HepG2 (cell line): ENCODE data around the gene SYN1. TPM values are rescaled to one million over a fixed set of nuclear protein-coding genes. Genes with fewer than 3 reads are reported as not detected.

ENCODE experiments used
- ATAC-seq: fragments of 200-7000 bp; cut with Tn5 transposase; 3 replicates; pipeline ENCODE4 v1.9.1; 2020; ENCODE audit warnings: mild to moderate bottlenecking, moderate library complexity
- BruUV-seq: library from RNA; stranded (reverse); fragments of 400-500 nt; replicated peaks from 2 replicates; lab custom pipeline; 2021; lab: Mats Ljungman, UMichigan
- CTCF ChIA-PET: fragments of 300-600 bp; formaldehyde crosslinking; extraction: SDS; loops from one replicate; lab custom pipeline; 2021; ENCODE audit warnings: low total read pairs, inconsistent platforms, low intra/inter-chr PET ratio; lab: Yijun Ruan, JAX
- POLR2A ChIA-PET: fragments of 350-600 bp; sonication (Branson Sonifier 250); formaldehyde crosslinking; loops from one replicate; lab custom pipeline; 2020; ENCODE audit warnings: antibody characterized with exemption, inconsistent platforms; lab: Yijun Ruan, JAX
- DNase-seq: peaks from one replicate; pipeline ENCODE4 v3.0.0-alpha.2; 2015; ENCODE audit warnings: low spot score
- FAIRE-seq: peaks from 3 replicates; lab custom pipeline; 2011; peaks lifted over from hg19 to GRCh38; lab: Jason Lieb, UNC
- H2AFZ ChIP-seq: one replicate; pipeline ENCODE4 v1.6.1; 2011; ENCODE audit warnings: low read length, inconsistent platforms
- H3K27ac ChIP-seq: fragments of 300-600 bp; 3 replicates; pipeline ENCODE4 v1.8.0; 2011; ENCODE audit warnings: mixed run types, mild to moderate bottlenecking, mixed read lengths, low read length, inconsistent platforms; ENCODE audit not compliant: insufficient read depth; ENCODE audit errors: extremely low read length
- H3K27me3 ChIP-seq, 2 experiments: fragments of 200-600 bp in 1 of 2; 2 replicates in 1 of 2; 3 replicates in 1 of 2; pipeline versions ENCODE4 v1.6.0 to v1.8.0; 2011; ENCODE audit warnings: low read length in 2 of 2, mild to moderate bottlenecking in 2 of 2, moderate library complexity in 2 of 2, inconsistent platforms in 1 of 2; ENCODE audit not compliant: insufficient read depth in 2 of 2, control insufficient read depth in 1 of 2
- H3K36me3 ChIP-seq, 2 experiments: fragments of 200-600 bp in 1 of 2; replicated peaks in 1 of 2; 2 replicates in 1 of 2; 3 replicates in 1 of 2; pipeline versions ENCODE4 v1.5.1 to v1.8.0; 2011; ENCODE audit warnings: low read length in 2 of 2, inconsistent platforms in 1 of 2; ENCODE audit not compliant: insufficient read depth in 2 of 2, control insufficient read depth in 1 of 2
- H3K4me1 ChIP-seq: 2 replicates; pipeline ENCODE4 v1.5.1; 2012; ENCODE audit warnings: low read length, inconsistent platforms; ENCODE audit not compliant: insufficient read depth
- H3K4me2 ChIP-seq: 2 replicates; pipeline ENCODE4 v1.6.0; 2011; ENCODE audit warnings: low read depth, low read length, inconsistent platforms
- H3K4me3 ChIP-seq, 3 experiments: fragments of 200-600 bp in 1 of 3; sonication (generic), shearing (Covaris generic) in 1 of 3; replicated peaks in 1 of 3; 2 replicates each; pipeline ENCODE4 v1.5.1; 2011 to 2016; ENCODE audit warnings: low read length in 3 of 3, inconsistent platforms in 2 of 3, low read depth in 2 of 3, mild to moderate bottlenecking in 2 of 3, control low read depth in 1 of 3, mixed read lengths in 1 of 3; ENCODE audit not compliant: insufficient read depth in 1 of 3
- H3K79me2 ChIP-seq: one replicate; pipeline ENCODE4 v1.6.1; 2011; ENCODE audit warnings: low read length, inconsistent platforms; ENCODE audit not compliant: insufficient read depth
- H3K9ac ChIP-seq: 2 replicates; pipeline ENCODE4 v1.6.0; 2011; ENCODE audit warnings: mild to moderate bottlenecking, low read depth, low read length, inconsistent platforms; ENCODE audit not compliant: insufficient read depth
- H3K9me3 ChIP-seq: 2 replicates; pipeline ENCODE4 v1.5.1; 2012; ENCODE audit warnings: mild to moderate bottlenecking, low read length
- H4K20me1 ChIP-seq: 2 replicates; pipeline ENCODE4 v1.6.0; 2011; ENCODE audit warnings: inconsistent platforms, mild to moderate bottlenecking, low read length, moderate library complexity; ENCODE audit not compliant: insufficient read depth
- FOSL1 ChIP-seq: sonication (generic); formaldehyde crosslinking; IDR thresholded peaks from 2 replicates; pipeline ENCODE4 v1.9.0; 2021; ENCODE audit warnings: missing genetic modification reagents, borderline replicate concordance
- FOXK2 ChIP-seq: fragments of 450-650 bp; IDR thresholded peaks from 2 replicates; pipeline ENCODE4 v1.6.1; 2016
- FOXP4 ChIP-seq: sonication (generic); formaldehyde crosslinking; IDR thresholded peaks from 2 replicates; pipeline ENCODE4 v1.4.0; 2020; ENCODE audit warnings: missing genetic modification reagents
- JUNB ChIP-seq: sonication (generic); formaldehyde crosslinking; IDR thresholded peaks from 2 replicates; pipeline ENCODE4 v1.8.0; 2022; ENCODE audit warnings: missing genetic modification reagents, mild to moderate bottlenecking, borderline replicate concordance
- MEF2D ChIP-seq: sonication (generic); formaldehyde crosslinking; IDR thresholded peaks from 2 replicates; pipeline ENCODE4 v1.5.1; 2020; ENCODE audit warnings: mild to moderate bottlenecking, missing genetic modification reagents
- ZKSCAN8 ChIP-seq: IDR thresholded peaks from 2 replicates; pipeline ENCODE4 v1.6.1; 2016; ENCODE audit warnings: borderline replicate concordance, missing genetic modification reagents, missing compliant biosample characterization
- ZNF354B ChIP-seq: sonication (generic); formaldehyde crosslinking; IDR thresholded peaks from 2 replicates; pipeline ENCODE4 v1.8.0; 2022; ENCODE audit warnings: mild to moderate bottlenecking, missing genetic modification reagents
- ZNF550 ChIP-seq: sonication (generic); formaldehyde crosslinking; IDR thresholded peaks from 2 replicates; pipeline ENCODE4 v1.4.0; 2020; ENCODE audit warnings: mild to moderate bottlenecking, missing genetic modification reagents, borderline replicate concordance
- ZNF652 ChIP-seq: IDR thresholded peaks from 2 replicates; pipeline ENCODE4 v1.6.1; 2016; ENCODE audit warnings: low read depth, borderline replicate concordance
- ZSCAN5A ChIP-seq: sonication (generic); formaldehyde crosslinking; IDR thresholded peaks from 2 replicates; pipeline ENCODE4 v1.8.0; 2022; ENCODE audit warnings: mild to moderate bottlenecking, missing genetic modification reagents, borderline replicate concordance
- WGBS: methylation state at CpG from one replicate; pipeline ENCODE4 v1.1.6; 2017; ENCODE audit warnings: low lambda C conversion rate; 5-methylcytosine and 5-hydroxymethylcytosine counted together
- in situ Hi-C: cut with HindIII; loops from 2 replicates; pipeline ENCODE4 v1.10.0; 2017; ENCODE audit warnings: low pct_unique_long_range_greater_than_20kb; ENCODE audit not compliant: extremely low pct_ligation_motif_present
- intact Hi-C: fragments of 100-400 bp; cut with micrococcal nuclease; formaldehyde crosslinking; loops from one replicate; pipeline ENCODE4 v1.10.0; 2022; ENCODE audit not compliant: unreplicated experiment
- polyA plus RNA-seq, 8 experiments: library from polyadenylated mRNA; depleted of rRNA in 3 of 8; stranded (reverse) in 7 of 8; unstranded in 1 of 8; fragments of >200 nt; fragmentation: Illumina TruSeq in 4 of 8; extraction: Trizol in 4 of 8; gene quantifications; 2 replicates each; pipeline versions ENCODE4 v1.2.1 to v1.2.3, GENCODE V29; 2011 to 2016; ENCODE audit warnings: low read depth in 4 of 8, missing spikeins in 1 of 8, mixed read lengths in 1 of 8; ENCODE audit not compliant: insufficient read depth in 1 of 8
- total RNA-seq, 5 experiments: library from RNA; depleted of rRNA; stranded (reverse); fragments of >200 nt; fragmentation: Illumina TruSeq; extraction: Trizol; gene quantifications; 2 replicates each; pipeline ENCODE4 v1.2.3, GENCODE V29; 2016; ENCODE audit warnings: low read depth in 1 of 5

The SYN1 gene
- total and polyA plus RNA-seq, 2 of the 13 experiments (the other 11 are each of a cell fraction or from before 2014, with no cell fraction given): not detected

GRCh38 chrX:47593522-47593921, 26.1 kb downstream of the SYN1 start:
- CTCF ChIA-PET: no interaction called here
- no peak for DNase-seq
- no peak for FAIRE-seq

More at GRCh38 chrX:47593522-47593921, 26.1 kb downstream of the SYN1 start:
- Histone ChIP-seq H3K4me3 (no peak overlapping the region), H3K4me1 (no peaks in the 10 kb centered on the region), H3K9ac (no peak overlapping the region), H3K27ac (no peak overlapping the region), H3K36me3 (no peaks in the 10 kb centered on the region), H3K27me3 (no peaks in the 10 kb centered on the region; a peak in 1 of 5 replicates), H3K9me3 (no peaks in the 10 kb centered on the region), H2AFZ (no peak overlapping the region), H3K4me2 (no peak overlapping the region), H4K20me1 (no peaks in the 10 kb centered on the region), H3K79me2 (no peaks in the 10 kb centered on the region)
- intact Hi-C loops: no loop called here
- BruUV-seq: no TSS peak
- no peak for ATAC-seq
- TF ChIP-seq ZKSCAN8 (CRISPR knock-in tag) (no peak), JUNB (CRISPR knock-in tag) (no peak), ZNF354B (CRISPR knock-in tag) (no peak), ZNF652 (CRISPR knock-in tag) (no peak), MEF2D (CRISPR knock-in tag) (no peak), FOSL1 (CRISPR knock-in tag) (no peak), FOXK2 (no peak), ZNF550 (CRISPR knock-in tag) (no peak), ZSCAN5A (CRISPR knock-in tag) (no peak), FOXP4 (CRISPR knock-in tag) (no peak)
- POLR2A ChIA-PET: no interaction called here
- 3% methylated on average over 4 of the region's 4 CpGs for WGBS
- in situ Hi-C loops: no loop called here
